ENCODE results near the gene ERRFI1. TPM values are rescaled to one million over a fixed set of nuclear protein-coding genes. Genes with fewer than 3 reads are reported as not detected.

ERRFI1 gene
- total and polyA plus RNA-seq, 10 of the 15 experiments (the other 5 are each of a cell fraction or from before 2014, with no cell fraction given) = 0.90 to 6.5 (median 3.1) TPM

GRCh38 chr1:7993593-7994479 is 32.3 kb downstream of the ERRFI1 start (continued):
- TF ChIP-seq, protein P1, sequence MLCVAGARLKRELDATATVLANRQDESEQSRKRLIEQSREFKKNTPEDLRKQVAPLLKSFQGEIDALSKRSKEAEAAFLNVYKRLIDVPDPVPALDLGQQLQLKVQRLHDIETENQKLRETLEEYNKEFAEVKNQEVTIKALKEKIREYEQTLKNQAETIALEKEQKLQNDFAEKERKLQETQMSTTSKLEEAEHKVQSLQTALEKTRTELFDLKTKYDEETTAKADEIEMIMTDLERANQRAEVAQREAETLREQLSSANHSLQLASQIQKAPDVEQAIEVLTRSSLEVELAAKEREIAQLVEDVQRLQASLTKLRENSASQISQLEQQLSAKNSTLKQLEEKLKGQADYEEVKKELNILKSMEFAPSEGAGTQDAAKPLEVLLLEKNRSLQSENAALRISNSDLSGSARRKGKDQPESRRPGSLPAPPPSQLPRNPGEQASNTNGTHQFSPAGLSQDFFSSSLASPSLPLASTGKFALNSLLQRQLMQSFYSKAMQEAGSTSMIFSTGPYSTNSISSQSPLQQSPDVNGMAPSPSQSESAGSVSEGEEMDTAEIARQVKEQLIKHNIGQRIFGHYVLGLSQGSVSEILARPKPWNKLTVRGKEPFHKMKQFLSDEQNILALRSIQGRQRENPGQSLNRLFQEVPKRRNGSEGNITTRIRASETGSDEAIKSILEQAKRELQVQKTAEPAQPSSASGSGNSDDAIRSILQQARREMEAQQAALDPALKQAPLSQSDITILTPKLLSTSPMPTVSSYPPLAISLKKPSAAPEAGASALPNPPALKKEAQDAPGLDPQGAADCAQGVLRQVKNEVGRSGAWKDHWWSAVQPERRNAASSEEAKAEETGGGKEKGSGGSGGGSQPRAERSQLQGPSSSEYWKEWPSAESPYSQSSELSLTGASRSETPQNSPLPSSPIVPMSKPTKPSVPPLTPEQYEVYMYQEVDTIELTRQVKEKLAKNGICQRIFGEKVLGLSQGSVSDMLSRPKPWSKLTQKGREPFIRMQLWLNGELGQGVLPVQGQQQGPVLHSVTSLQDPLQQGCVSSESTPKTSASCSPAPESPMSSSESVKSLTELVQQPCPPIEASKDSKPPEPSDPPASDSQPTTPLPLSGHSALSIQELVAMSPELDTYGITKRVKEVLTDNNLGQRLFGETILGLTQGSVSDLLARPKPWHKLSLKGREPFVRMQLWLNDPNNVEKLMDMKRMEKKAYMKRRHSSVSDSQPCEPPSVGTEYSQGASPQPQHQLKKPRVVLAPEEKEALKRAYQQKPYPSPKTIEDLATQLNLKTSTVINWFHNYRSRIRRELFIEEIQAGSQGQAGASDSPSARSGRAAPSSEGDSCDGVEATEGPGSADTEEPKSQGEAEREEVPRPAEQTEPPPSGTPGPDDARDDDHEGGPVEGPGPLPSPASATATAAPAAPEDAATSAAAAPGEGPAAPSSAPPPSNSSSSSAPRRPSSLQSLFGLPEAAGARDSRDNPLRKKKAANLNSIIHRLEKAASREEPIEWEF (IDR thresholded peaks at IDR 0.05; ENCODE audit: insufficient replicate concordance, low read depth, low read length) = no peak
- TF ChIP-seq POLR2AphosphoS5 (IDR thresholded peaks at IDR 0.05; ENCODE audit: low read length) (peak; percentile 37; the same call in 1 of the 2 replicates), CEBPZ (IDR thresholded peaks at IDR 0.05; ENCODE audit: low read depth, low read length) (no peak), CEBPB (IDR thresholded peaks at IDR 0.05; ENCODE audit: borderline replicate concordance in 1 of 2, low read depth in 2 of 2, low read length in 2 of 2) (peak in 1 of 2 experiments; percentile 56; a peak in 1 of 4 replicates), JUNB (IDR thresholded peaks at IDR 0.05) (peak; percentile 94), NBN (IDR thresholded peaks at IDR 0.05) (peak; percentile 62; the same call in 1 of the 2 replicates), JUND (IDR thresholded peaks at IDR 0.05; ENCODE audit: low read depth, low read length) (peak; percentile 50; the same call in 1 of the 2 replicates), GABPA (IDR thresholded peaks at IDR 0.05; ENCODE audit: low read depth) (peak; percentile 34; the same call in 1 of the 2 replicates), SPI1 (IDR thresholded peaks at IDR 0.05; ENCODE audit: borderline replicate concordance, insufficient read depth, low read depth, low read length) (peak; percentile 35; the same call in 1 of the 2 replicates), PKNOX1 (IDR thresholded peaks at IDR 0.05) (no peak), ETV6 (conservative IDR thresholded peaks at IDR 0.05 in 1 of 2, IDR thresholded peaks at IDR 0.05 in 1 of 2; ENCODE audit: borderline replicate concordance in 1 of 2, low read depth in 1 of 2) (peak in 1 of 2 experiments; percentile 92; a peak in 1 of 4 replicates), EGR1 (IDR thresholded peaks at IDR 0.05; ENCODE audit: borderline replicate concordance in 1 of 2, low read depth in 2 of 2, low read length in 2 of 2) (no peak), IRF4 (IDR thresholded peaks at IDR 0.05; ENCODE audit: low read depth, low read length) (peak; percentile 93), MXI1 (IDR thresholded peaks at IDR 0.05; ENCODE audit: low read depth, low read length) (no peak), RUNX3 (IDR thresholded peaks at IDR 0.05; ENCODE audit: low read length) (peak; percentile 99), RAD21 (IDR thresholded peaks at IDR 0.05; ENCODE audit: insufficient read depth, low read depth, low read length) (no peak), ZNF207 (IDR thresholded peaks at IDR 0.05; ENCODE audit: borderline replicate concordance) (no peak), ATF7 (IDR thresholded peaks at IDR 0.05; ENCODE audit: low read depth) (peak; percentile 86)

All from GM12878 (cell line).